CD8-positive, alpha-beta memory T cell (primary cell): Measurements from ENCODE around the gene AMIGO2. TPM values are rescaled to one million over a fixed set of nuclear protein-coding genes. Genes with fewer than 3 reads are reported as not detected.
"Not testable (repeated sequence)": the region's sequence is repeated elsewhere in the genome, so short reads cannot be mapped to it uniquely, and the experiment has no call there.

Experiments used
- CTCF ChIA-PET: fragments of 350-600 bp; sonication (Branson Sonifier 250); formaldehyde crosslinking; loops from one replicate; lab custom pipeline; 2021; ENCODE audit warnings: antibody characterized with exemption; lab: Charles Lee
- POLR2A ChIA-PET: fragments of 350-600 bp; sonication (Branson Sonifier 250); formaldehyde crosslinking; loops from one replicate; lab custom pipeline; 2021; ENCODE audit warnings: antibody characterized with exemption; lab: Charles Lee
- DNase-seq, 5 donors: peaks; one replicate each; pipeline versions ENCODE4 v3.0.0 to v3.0.0-alpha.2; 2020 to 2022; ENCODE audit warnings: mixed read lengths in 1 of 5
- H3K27ac ChIP-seq: one replicate; pipeline ENCODE4 v1.7.0; 2013; ENCODE audit warnings: low read depth, mild to moderate bottlenecking, low read length, moderate library complexity
- H3K27me3 ChIP-seq: 2 replicates; pipeline ENCODE4 v1.7.0; 2013; ENCODE audit warnings: low read length, mild to moderate bottlenecking; ENCODE audit not compliant: insufficient read depth, poor library complexity, severe bottlenecking
- H3K36me3 ChIP-seq: 2 replicates; pipeline ENCODE4 v1.7.0; 2013; ENCODE audit warnings: mild to moderate bottlenecking, low read length, moderate library complexity; ENCODE audit not compliant: insufficient read depth
- H3K4me1 ChIP-seq: 2 replicates; pipeline ENCODE4 v1.7.0; 2013; ENCODE audit warnings: mild to moderate bottlenecking, low read length, moderate library complexity; ENCODE audit not compliant: insufficient read depth
- H3K4me3 ChIP-seq: 2 replicates; pipeline ENCODE4 v1.7.0; 2013; ENCODE audit warnings: mild to moderate bottlenecking, low read length
- H3K9me3 ChIP-seq: 2 replicates; pipeline ENCODE4 v1.7.0; 2013; ENCODE audit warnings: mild to moderate bottlenecking, low read length
- H3K27ac Mint-ChIP-seq, 8 donors: one replicate each; pipeline ENCODE4 v1.8.0; 2020 to 2021; ENCODE audit warnings: mixed read lengths in 8 of 8, mild to moderate bottlenecking in 6 of 8, inconsistent platforms in 3 of 8, moderate library complexity in 3 of 8
- H3K27me3 Mint-ChIP-seq, 2 donors: one replicate each; pipeline ENCODE4 v1.8.0; 2020 to 2021; ENCODE audit warnings: mixed read lengths in 2 of 2, mild to moderate bottlenecking in 1 of 2, moderate library complexity in 1 of 2
- H3K36me3 Mint-ChIP-seq, 3 donors: one replicate each; pipeline ENCODE4 v1.8.0; 2020 to 2021; ENCODE audit warnings: mixed read lengths in 3 of 3, inconsistent platforms in 1 of 3, mild to moderate bottlenecking in 1 of 3
- H3K4me1 Mint-ChIP-seq, 3 donors: one replicate each; pipeline ENCODE4 v1.8.0; 2020 to 2021; ENCODE audit warnings: mixed read lengths in 3 of 3, inconsistent platforms in 1 of 3, mild to moderate bottlenecking in 1 of 3
- H3K4me3 Mint-ChIP-seq, 7 donors: one replicate each; pipeline ENCODE4 v1.8.0; 2020 to 2021; ENCODE audit warnings: mixed read lengths in 7 of 7, mild to moderate bottlenecking in 6 of 7, moderate library complexity in 4 of 7, inconsistent platforms in 2 of 7
- H3K9me3 Mint-ChIP-seq, 5 donors: one replicate each; pipeline ENCODE4 v1.8.0; 2020 to 2022; ENCODE audit warnings: mixed read lengths in 5 of 5, mild to moderate bottlenecking in 3 of 5, moderate library complexity in 2 of 5, inconsistent platforms in 1 of 5
- polyA plus RNA-seq: library from polyadenylated mRNA; unstranded; fragments of 300-500 nt; fragmentation: Illumina TruSeq; gene quantifications from one replicate; pipeline ENCODE4 v1.2.3, GENCODE V29; 2021
- total RNA-seq, 2 experiments: library from RNA; stranded (reverse); gene quantifications; one replicate each; pipeline ENCODE4 v1.2.3, GENCODE V29; 2021

Gene AMIGO2
- total and polyA plus RNA-seq, 3 experiments from 2014 or later = 16.2 to 23.7 (median 16.6) TPM

DNA sequence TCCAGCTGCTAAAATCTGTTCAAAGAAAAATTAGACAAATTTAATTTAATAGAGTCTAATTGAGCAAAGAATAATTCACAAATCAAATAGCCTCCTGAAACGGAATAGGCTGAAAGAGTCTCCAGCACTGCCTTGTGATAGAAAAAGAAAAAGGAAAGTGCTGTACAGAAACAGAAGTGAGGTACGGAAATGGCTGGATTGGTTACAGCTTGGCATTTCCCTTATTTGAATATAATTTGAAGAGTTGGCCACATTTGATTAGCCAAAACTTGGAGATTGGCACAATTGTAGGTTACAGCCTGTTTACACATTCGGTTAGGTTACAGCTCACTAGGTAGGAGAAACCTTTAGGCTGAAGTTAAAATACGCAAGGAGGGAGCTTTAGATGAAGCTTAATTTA is 25.1 kb downstream of the AMIGO2 start:
- Histone ChIP-seq H3K9me3 (peaks cover 4% of the 10 kb centered on the region), H3K36me3 (no peaks in the 10 kb centered on the region), H3K27me3 (no peaks in the 10 kb centered on the region), H3K4me3 (no peak overlapping the region), H3K27ac (no peak overlapping the region), H3K4me1 (no peaks in the 10 kb centered on the region)
- H3K27me3 Mint-ChIP-seq = peaks cover 0 to 14% of the 10 kb centered on the region in 2 donors
- H3K36me3 Mint-ChIP-seq = peaks cover 0 to 21% (median 2%) of the 10 kb centered on the region in 3 donors
- CTCF ChIA-PET = no interaction called here
- DNase-seq = no peak
- H3K4me1 Mint-ChIP-seq = no peaks in the 10 kb centered on the region
- no peak overlapping the region for H3K4me3 Mint-ChIP-seq
- peaks cover 13 to 23% (median 18%) of the 10 kb centered on the region in 5 donors for H3K9me3 Mint-ChIP-seq
- POLR2A ChIA-PET = no interaction called here
- H3K27ac Mint-ChIP-seq = no peak overlapping the region

- Mint-ChIP-seq H3K36me3 (peaks cover 0 to 15% (median 2%) of the 10 kb centered on the region in 3 donors), H3K9me3 (peaks cover 13 to 23% (median 18%) of the 10 kb centered on the region in 5 donors), H3K4me1 (no peaks in the 10 kb centered on the region), H3K27ac (no peak overlapping the region), H3K4me3 (no peak overlapping the region), H3K27me3 (peaks cover 0 to 14% of the 10 kb centered on the region in 2 donors)
- no peak overlapping the region for H3K27ac ChIP-seq
- no peaks in the 10 kb centered on the region for H3K27me3 ChIP-seq
- no peaks in the 10 kb centered on the region for H3K4me1 ChIP-seq
- ChIA-PET POLR2A (no interaction called here), CTCF (interaction anchor here (0.8 to 1.5 kb wide), 2 partner anchors 22 to 343 kb away, joined by 3 read pairs; no protein-coding TSS in a partner anchor)
- peaks cover 4% of the 10 kb centered on the region for H3K9me3 ChIP-seq
- H3K36me3 ChIP-seq = no peaks in the 10 kb centered on the region
- H3K4me3 ChIP-seq = no peak overlapping the region
- DNase-seq = no peak
Observed at GRCh38 chr12:47053961-47054360, 25.8 kb downstream of the AMIGO2 start.

DNA sequence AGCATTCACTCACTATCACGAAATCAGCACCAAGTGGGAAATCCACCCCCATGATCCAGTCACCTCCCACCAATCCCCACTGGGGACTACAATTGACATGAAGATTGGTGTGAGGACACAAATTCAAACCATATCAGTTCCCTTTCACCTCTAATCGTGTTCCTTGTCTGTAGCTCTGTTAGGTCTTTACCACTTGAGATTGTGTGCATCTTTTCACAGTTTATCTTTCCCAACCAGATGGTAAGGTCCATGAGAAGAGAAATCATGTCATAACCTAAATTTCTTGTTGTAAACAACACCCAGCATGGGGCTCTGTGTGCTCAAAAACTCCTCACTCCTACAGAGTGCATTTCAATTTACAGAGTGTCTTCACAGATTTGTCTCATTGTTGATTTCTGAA is 27.5 kb downstream of the AMIGO2 start:
- DNase-seq = no peak
- H3K4me3 ChIP-seq = no peak overlapping the region
- no peaks in the 10 kb centered on the region for H3K4me1 ChIP-seq
- Mint-ChIP-seq H3K27me3 (peaks cover 0 to 14% of the 10 kb centered on the region in 2 donors), H3K9me3 (peaks cover 13 to 23% (median 18%) of the 10 kb centered on the region in 5 donors), H3K36me3 (peaks cover 0 to 15% (median 2%) of the 10 kb centered on the region in 3 donors), H3K4me1 (no peaks in the 10 kb centered on the region), H3K4me3 (no peak overlapping the region), H3K27ac (no peak overlapping the region)
- no peaks in the 10 kb centered on the region for H3K27me3 ChIP-seq
- no peaks in the 10 kb centered on the region for H3K36me3 ChIP-seq
- H3K27ac ChIP-seq = no peak overlapping the region
- POLR2A ChIA-PET = no interaction called here
- CTCF ChIA-PET = no interaction called here
- peaks cover 4% of the 10 kb centered on the region for H3K9me3 ChIP-seq

DNA sequence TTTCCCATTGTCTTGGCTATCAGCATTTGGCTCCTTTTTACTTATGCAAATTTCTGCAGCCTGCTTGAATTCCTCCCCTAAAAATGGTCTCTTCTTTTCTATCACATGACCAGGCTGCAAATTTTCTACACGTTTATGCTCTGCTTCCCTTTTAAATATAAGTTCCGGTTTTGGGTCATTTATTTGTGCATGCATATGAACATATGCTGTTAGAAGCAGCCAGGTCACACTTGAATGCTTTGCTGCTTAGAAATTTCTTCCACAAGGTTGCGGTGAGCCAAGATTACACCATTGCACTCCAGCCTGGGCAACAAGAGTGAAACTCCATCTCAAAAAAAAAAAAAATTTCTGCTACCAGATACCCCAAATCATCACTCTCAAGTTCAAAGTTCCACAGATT is 28.5 kb downstream of the AMIGO2 start:
- Mint-ChIP-seq H3K36me3 (peaks cover 0 to 11% (median 2%) of the 10 kb centered on the region in 3 donors), H3K27me3 (peaks cover 0 to 11% of the 10 kb centered on the region in 2 donors), H3K9me3 (peaks cover 9 to 20% (median 14%) of the 10 kb centered on the region in 5 donors)
- POLR2A ChIA-PET, H3K4me3 Mint-ChIP-seq, CTCF ChIA-PET, H3K4me1 Mint-ChIP-seq, H3K4me3 ChIP-seq, H3K36me3 ChIP-seq, H3K27me3 ChIP-seq, H3K4me1 ChIP-seq, H3K27ac ChIP-seq, H3K9me3 ChIP-seq, H3K27ac Mint-ChIP-seq, DNase-seq: not testable (repeated sequence)

- H3K36me3 Mint-ChIP-seq = peaks cover 0 to 9% (median 2%) of the 10 kb centered on the region in 3 donors
- H3K9me3 Mint-ChIP-seq = peaks cover 9 to 20% (median 13%) of the 10 kb centered on the region in 5 donors
- no peak overlapping the region for H3K27ac ChIP-seq
- H3K36me3 ChIP-seq = no peaks in the 10 kb centered on the region
- no peak overlapping the region for H3K4me3 ChIP-seq
- H3K9me3 ChIP-seq = peaks cover 4% of the 10 kb centered on the region
- H3K27ac Mint-ChIP-seq = no peak overlapping the region
- CTCF ChIA-PET = no interaction called here
- H3K4me3 Mint-ChIP-seq = no peak overlapping the region
- H3K4me1 ChIP-seq = no peaks in the 10 kb centered on the region
- no peaks in the 10 kb centered on the region for H3K27me3 ChIP-seq
- DNase-seq = no peak
- H3K4me1 Mint-ChIP-seq = no peaks in the 10 kb centered on the region
- POLR2A ChIA-PET = no interaction called here
- peaks cover 2 to 16% of the 10 kb centered on the region in 2 donors for H3K27me3 Mint-ChIP-seq
Observed at GRCh38 chr12:47048541-47048940, 31.2 kb downstream of the AMIGO2 start.

DNA sequence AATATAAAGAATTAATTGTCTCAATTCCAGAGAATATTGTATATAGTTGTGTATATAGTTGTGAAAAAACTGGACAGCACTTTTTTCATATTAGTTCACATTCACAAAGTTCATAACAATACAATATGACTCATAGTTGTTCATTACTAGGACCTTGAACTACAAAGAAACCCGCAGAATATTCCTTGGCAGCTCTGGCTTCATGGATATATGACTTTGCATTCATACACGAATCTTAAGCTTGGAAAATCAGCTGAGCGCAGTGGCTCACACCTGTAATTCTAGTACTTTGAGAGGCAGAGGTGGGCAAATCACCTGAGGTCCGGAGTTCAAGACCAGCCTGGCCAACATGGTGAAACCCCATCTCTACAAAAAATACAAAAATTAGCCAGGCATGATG is 38.4 kb downstream of the AMIGO2 start:
- Mint-ChIP-seq H3K27me3 (peaks cover 5 to 36% of the 10 kb centered on the region in 2 donors), H3K9me3 (no peaks in the 10 kb centered on the region), H3K36me3 (no peaks in the 10 kb centered on the region), H3K4me3 (no peak overlapping the region), H3K27ac (no peak overlapping the region), H3K4me1 (no peaks in the 10 kb centered on the region)
- Histone ChIP-seq H3K9me3 (no peaks in the 10 kb centered on the region), H3K4me3 (no peak overlapping the region), H3K36me3 (no peaks in the 10 kb centered on the region), H3K27ac (no peak overlapping the region), H3K27me3 (no peaks in the 10 kb centered on the region), H3K4me1 (no peaks in the 10 kb centered on the region)
- no peak for DNase-seq
- CTCF ChIA-PET = interaction anchor here (1.0 kb wide), 1 partner anchor 356 kb away, joined by 3 read pairs; no protein-coding TSS in a partner anchor
- POLR2A ChIA-PET = no interaction called here

GRCh38 chr12:47039756-47040155 is 40.0 kb downstream of the AMIGO2 start:
- no peak overlapping the region for H3K4me3 ChIP-seq
- H3K4me3 Mint-ChIP-seq = no peak overlapping the region
- H3K27ac ChIP-seq = no peak overlapping the region
- DNase-seq = no peak
- no peaks in the 10 kb centered on the region for H3K4me1 Mint-ChIP-seq
- no peaks in the 10 kb centered on the region for H3K4me1 ChIP-seq
- H3K27ac Mint-ChIP-seq = no peak overlapping the region
- H3K36me3 Mint-ChIP-seq = no peaks in the 10 kb centered on the region
- H3K9me3 ChIP-seq = no peaks in the 10 kb centered on the region
- H3K36me3 ChIP-seq = no peaks in the 10 kb centered on the region
- no peaks in the 10 kb centered on the region for H3K9me3 Mint-ChIP-seq
- no peaks in the 10 kb centered on the region for H3K27me3 ChIP-seq
- peaks cover 3 to 29% of the 10 kb centered on the region in 2 donors for H3K27me3 Mint-ChIP-seq
- ChIA-PET POLR2A (no interaction called here), CTCF (interaction anchor here (0.9 kb wide), 1 partner anchor 17 kb away, joined by 4 read pairs; no protein-coding TSS in a partner anchor)

GRCh38 chr12:47039079-47039478 is 40.7 kb downstream of the AMIGO2 start:
- Histone ChIP-seq H3K9me3 (no peaks in the 10 kb centered on the region), H3K4me3 (no peak overlapping the region), H3K27ac (no peak overlapping the region), H3K36me3 (no peaks in the 10 kb centered on the region), H3K27me3 (no peaks in the 10 kb centered on the region), H3K4me1 (no peaks in the 10 kb centered on the region)
- ChIA-PET CTCF (no interaction called here), POLR2A (no interaction called here)
- DNase-seq = no peak
- no peaks in the 10 kb centered on the region for H3K36me3 Mint-ChIP-seq
- no peak overlapping the region for H3K4me3 Mint-ChIP-seq
- H3K4me1 Mint-ChIP-seq = peaks cover 1 to 4% (median 1%) of the 10 kb centered on the region in 3 donors
- no peaks in the 10 kb centered on the region for H3K9me3 Mint-ChIP-seq
- peaks cover 3 to 29% of the 10 kb centered on the region in 2 donors for H3K27me3 Mint-ChIP-seq
- H3K27ac Mint-ChIP-seq = no peak overlapping the region
